Stimulated activated naive CD8-positive, alpha-beta T cell treated with anti-CD3 and anti-CD28 coated beads, Interleukin-15, Interleukin-2, amounts not matched to agents 100 U/mL and 50 U/mL, for 24 hours (primary cell): Measurements from ENCODE around the gene CLEC20A.

Experiments
- ATAC-seq: fragments of 150-1000 bp; cut with Tn5 transposase; one replicate; pipeline ENCODE4 v1.10.0; 2021
- DNase-seq: peaks from one replicate; pipeline ENCODE4 v3.0.0; 2021

CLEC20A gene

GRCh38 chr1:178496410-178497135 is at the start of gene CLEC20A:
TSS of gene CLEC20A (minus strand) at chr1:178496964. CDS start at chr1:178496939, 25 bp downstream.
- DNase-seq (no peak), ATAC-seq (no peak)

GRCh38 chr1:178544531-178544930 is 47.8 kb upstream of the CLEC20A start:
- no peak for ATAC-seq
- no peak for DNase-seq

DNA sequence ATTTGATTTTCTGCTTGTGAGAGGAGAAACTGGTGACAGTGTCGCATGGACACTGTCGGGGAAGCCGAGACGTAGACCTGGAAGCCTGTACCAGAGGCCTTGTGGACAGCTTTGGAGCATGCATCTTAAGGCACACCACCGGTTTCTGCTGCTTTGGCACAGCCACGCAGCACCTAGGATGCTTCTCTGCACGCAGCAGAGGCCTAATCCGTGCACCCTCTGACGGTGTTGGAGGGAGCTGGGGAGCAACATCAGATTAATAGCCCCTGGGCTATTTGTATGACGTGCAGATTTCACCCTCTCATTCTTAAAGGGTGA is 46.5 kb upstream of the CLEC20A start:
- DNase-seq (no peak), ATAC-seq (no peak)

DNA sequence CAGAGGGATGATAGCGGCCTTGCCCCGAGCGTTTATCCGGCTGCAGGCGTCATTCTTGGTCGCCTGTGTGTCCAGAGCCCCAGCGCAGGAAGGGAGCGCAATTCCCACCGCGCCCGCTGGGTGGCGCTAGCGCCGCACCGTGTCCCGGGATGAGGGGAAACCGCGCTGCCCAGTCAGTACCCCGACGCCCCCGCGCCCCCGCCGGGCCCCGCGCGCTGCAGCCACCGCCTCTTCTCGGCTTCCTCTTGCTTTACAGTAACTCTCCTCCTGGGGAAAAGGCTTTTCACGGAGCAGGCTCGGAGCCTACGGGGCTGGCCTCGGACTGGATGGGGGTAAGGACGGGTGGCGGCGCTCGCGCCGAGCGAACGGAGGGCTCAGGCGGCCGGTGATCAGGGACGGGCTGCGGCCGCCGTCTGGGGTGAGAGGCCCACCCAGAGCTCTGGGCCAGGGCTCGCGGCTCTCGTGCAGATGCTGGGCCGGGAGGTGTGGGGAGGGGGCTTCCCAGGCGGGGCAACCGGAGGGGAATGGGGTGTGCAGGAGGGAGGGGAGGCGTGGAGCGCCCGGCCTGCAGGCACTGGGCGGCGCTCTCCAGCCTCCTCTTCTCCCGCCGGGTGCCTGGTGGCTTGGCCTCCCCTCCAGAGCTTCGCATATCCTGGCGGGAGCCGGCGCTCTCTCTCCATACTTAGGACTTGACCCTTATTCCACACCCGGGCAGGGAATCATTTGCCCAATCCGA is 46.0 kb upstream of the CLEC20A start:
- peak; percentile 93 for DNase-seq

GRCh38 chr1:178541829-178542553 is 45.2 kb upstream of the CLEC20A start:
- DNase-seq: peak; percentile 68
- peak; percentile 50 for ATAC-seq

More for the DNA sequence above, 46.0 kb upstream of the CLEC20A start:
- ATAC-seq: peak; percentile 93

GRCh38 chr1:178541379-178541778 is 44.6 kb upstream of the CLEC20A start:
- DNase-seq (no peak), ATAC-seq (no peak)

DNA sequence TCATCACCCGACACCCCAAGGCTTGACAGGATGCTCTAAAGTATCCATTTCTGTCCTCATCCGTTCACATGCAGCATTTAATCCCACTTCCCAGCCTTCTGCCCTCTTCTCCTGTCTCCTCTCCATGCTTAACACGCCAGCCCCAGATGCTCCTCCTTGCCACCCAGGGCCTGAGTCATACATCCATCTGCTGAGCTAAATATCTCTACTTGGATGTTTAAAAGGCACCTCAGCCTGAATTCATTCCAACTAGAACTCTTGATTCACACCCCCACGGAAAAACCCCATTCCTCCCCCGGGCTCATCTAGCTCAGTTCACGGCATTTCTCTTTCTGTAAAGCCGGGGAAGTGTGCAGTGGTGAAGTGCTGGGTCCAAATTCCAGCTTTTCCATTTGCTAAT is 43.9 kb upstream of the CLEC20A start:
- no peak for ATAC-seq
- DNase-seq: no peak

GRCh38 chr1:178540204-178540603 is 43.4 kb upstream of the CLEC20A start:
- no peak for ATAC-seq
- no peak for DNase-seq

DNA sequence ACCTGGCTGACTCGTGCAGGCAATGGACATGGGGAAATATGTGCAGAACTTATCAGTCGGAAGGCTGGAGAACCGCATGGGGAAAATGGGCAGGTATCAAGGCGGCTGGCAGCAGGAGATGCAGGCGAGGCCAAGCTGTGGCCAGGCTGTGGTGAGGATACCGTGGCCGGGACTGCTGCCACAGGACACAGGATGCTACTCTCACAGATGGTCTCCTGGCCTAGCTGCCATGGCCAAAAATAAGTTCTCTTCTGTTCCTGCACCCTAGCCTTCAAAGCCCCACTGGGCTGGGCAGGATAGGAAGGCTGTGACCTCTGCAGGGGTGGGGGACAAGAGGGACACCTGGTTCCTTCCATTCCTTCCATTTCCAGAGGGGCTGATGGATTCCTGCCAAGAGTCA is 42.5 kb upstream of the CLEC20A start:
- DNase-seq: no peak
- no peak for ATAC-seq

DNA sequence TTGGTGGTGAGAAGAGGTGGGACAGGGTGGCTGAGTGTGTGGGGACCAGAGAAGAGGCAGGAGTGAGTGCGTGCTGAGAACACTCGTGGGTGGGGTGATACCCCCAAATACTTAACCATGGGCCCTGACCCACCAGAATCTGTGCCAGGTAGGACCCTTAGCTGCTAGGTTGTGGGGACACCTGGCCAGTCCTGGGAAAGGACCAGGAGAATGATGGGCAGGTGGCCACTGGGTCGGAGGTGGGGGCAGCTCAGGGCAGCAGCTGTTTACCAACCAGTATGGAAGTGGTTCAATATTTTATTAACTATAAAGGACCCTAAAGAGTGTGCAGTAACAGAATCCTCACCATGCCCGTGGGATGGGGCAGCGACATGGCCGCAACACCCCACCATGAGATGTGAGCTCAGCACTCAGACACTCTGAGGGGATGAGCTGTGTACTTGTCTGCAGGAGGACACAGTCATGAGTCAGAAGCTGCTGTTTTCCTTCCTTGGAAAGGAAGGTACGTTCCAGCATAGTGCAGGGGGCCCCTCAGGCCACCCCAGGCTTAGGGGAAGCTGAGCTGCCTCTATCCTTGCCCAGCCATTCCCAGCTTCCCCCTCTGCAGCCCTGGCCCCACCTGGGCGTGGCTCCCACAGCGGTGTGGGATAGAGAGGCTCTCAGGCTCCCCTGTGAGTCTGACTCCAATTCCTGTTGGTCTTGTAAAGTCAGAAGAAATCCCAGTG is 41.6 kb upstream of the CLEC20A start:
- ATAC-seq: no peak
- no peak for DNase-seq

GRCh38 chr1:178537382-178538090 is 40.8 kb upstream of the CLEC20A start:
- no peak for ATAC-seq
- no peak for DNase-seq

DNA sequence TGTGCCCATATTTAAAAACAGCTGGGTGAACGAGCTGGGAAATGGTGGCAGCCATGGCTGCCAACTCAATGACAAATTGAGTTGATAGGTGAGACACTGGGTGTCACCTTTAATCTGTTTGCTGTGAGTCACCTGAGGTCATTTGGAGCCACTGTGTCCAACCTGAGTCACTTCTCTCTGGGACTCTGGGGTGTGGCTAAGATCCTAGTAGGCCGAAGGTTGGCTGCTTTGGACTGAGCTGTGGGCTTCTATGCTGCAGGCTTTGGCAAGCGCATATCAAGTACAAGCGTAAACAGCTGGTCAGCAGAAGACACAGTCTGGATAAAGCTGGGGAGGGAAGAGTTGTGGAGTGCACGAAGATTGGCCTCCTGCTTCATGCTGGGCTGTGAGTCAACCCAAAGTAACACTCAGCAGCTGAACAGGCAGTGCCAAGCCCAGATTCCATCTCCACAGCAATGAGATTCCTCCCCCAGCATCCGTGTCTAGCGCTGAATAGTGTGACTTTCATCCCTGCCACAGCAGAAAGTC is 40.1 kb upstream of the CLEC20A start:
- ATAC-seq: no peak
- no peak for DNase-seq

- ATAC-seq (no peak), DNase-seq (no peak)
These were observed 39.6 kb upstream of the CLEC20A start for GRCh38 chr1:178536329-178536728.

- ATAC-seq (no peak), DNase-seq (no peak)
These were observed 37.5 kb upstream of the CLEC20A start for GRCh38 chr1:178534137-178534868.

GRCh38 chr1:178533121-178533946 is 36.6 kb upstream of the CLEC20A start:
- ATAC-seq (no peak), DNase-seq (no peak)

DNA sequence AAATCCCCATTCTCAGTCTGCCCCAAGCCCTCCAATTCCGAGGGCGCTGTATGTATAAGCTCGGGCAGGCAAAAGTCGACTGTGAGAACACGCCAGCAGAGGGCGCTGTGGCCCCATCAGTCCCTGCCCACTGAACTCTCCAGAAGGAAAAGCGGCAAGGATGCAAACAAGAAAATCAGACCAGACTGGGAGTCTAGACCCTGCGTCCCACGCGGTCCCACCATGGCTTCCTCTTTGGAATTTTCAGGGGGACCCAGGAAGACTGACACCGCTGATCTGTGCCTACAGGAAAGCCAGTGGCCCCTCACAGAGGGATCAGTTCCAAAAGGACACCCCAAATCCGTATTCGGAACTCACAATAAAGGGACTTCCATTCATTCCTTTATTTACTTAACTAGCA is 35.6 kb upstream of the CLEC20A start:
- ATAC-seq (peak; percentile 85), DNase-seq (peak; percentile 80)

DNA sequence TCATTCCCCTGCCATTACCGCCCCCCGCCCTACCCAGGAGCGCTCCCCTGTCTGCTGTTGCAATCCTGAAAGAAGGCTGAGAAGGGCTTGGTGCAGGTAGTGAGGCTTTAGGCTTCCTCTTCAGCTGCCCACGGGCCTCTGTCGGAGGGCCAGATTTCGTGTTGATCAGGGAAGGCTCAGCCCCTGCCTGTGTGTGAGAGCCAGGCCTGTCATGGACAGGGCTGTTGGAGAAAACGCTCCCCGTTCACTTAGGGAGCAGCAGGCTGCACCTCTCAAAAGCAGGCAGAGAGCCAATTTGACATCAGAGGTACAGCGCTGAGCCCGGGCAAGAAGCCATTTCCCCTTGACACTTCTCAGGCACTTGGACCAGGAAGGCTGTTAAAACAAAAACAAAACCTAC is 35.1 kb upstream of the CLEC20A start:
- no peak for ATAC-seq

DNA sequence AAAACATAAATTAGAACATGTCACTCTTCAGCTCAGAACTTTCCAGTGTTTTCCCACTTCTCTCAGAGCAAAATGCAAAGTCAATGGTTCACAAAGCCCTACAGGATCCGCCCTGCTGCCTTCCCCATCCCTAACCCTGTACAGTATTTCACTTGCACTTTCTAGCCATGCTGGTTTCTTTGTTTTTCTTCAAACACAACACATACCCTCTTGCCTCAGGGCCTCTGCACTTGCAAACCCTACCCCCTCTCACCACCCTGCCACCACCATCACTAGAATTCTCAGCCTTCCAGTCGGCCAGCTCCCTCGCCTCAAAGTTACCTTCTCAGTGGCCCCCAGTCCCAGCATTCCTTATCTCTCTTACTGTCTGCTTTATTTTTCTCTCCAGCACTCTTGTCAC is 33.7 kb upstream of the CLEC20A start:
- ATAC-seq (no peak), DNase-seq (no peak)

More for the DNA sequence above, 35.1 kb upstream of the CLEC20A start:
- no peak for DNase-seq

DNA sequence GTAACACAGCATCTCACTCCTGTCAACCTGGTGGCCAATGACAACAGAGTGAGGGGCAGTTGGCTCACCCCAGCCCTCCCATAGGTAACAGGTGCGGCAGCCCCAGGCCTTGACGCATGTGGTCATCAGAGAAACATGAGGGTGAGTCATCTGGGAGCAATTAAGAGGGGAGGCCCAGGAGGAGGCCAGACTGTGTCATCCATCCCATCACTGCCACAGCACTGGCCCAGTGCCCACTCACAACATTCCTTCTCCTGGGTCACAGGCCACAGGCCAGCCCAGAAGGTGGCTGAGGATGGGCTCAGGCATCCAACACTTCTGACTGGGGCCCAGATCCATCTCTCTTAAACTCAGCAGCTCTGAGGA is 33.3 kb upstream of the CLEC20A start:
- ATAC-seq (no peak), DNase-seq (no peak)
